GM12874 (cell line): ENCODE measurements around the gene KLHL25.

Experiments
- TF ChIP-seq, protein P1 (sequence below): IDR thresholded peaks from 2 replicates; pipeline ENCODE4 v1.5.1; 2011; ENCODE audit warnings: low read depth, mild to moderate bottlenecking, control low read depth, low read length, moderate library complexity; ENCODE audit not compliant: insufficient read depth

Gene KLHL25

DNA sequence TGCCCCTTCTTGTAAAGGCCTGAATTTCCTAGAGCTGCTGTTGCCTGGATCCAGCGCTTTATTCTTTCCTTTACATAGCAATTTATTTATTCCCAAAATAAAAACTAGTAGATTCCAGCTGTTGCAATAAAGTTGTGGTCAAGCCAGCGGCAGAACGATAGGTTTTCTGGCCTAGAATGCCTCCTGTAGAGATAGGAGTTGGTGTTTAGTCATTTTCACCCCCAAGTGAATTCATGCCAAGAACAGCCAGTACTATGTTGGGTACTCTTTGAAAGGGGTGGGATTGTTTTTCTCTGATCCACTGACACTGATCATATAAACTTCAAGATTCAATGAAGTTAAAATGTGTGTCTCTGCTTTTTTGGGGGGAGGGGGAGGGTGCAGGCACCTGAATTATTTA is 69.7 kb downstream of the KLHL25 start:
- TF ChIP-seq, protein P1, sequence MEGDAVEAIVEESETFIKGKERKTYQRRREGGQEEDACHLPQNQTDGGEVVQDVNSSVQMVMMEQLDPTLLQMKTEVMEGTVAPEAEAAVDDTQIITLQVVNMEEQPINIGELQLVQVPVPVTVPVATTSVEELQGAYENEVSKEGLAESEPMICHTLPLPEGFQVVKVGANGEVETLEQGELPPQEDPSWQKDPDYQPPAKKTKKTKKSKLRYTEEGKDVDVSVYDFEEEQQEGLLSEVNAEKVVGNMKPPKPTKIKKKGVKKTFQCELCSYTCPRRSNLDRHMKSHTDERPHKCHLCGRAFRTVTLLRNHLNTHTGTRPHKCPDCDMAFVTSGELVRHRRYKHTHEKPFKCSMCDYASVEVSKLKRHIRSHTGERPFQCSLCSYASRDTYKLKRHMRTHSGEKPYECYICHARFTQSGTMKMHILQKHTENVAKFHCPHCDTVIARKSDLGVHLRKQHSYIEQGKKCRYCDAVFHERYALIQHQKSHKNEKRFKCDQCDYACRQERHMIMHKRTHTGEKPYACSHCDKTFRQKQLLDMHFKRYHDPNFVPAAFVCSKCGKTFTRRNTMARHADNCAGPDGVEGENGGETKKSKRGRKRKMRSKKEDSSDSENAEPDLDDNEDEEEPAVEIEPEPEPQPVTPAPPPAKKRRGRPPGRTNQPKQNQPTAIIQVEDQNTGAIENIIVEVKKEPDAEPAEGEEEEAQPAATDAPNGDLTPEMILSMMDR: no peak

DNA sequence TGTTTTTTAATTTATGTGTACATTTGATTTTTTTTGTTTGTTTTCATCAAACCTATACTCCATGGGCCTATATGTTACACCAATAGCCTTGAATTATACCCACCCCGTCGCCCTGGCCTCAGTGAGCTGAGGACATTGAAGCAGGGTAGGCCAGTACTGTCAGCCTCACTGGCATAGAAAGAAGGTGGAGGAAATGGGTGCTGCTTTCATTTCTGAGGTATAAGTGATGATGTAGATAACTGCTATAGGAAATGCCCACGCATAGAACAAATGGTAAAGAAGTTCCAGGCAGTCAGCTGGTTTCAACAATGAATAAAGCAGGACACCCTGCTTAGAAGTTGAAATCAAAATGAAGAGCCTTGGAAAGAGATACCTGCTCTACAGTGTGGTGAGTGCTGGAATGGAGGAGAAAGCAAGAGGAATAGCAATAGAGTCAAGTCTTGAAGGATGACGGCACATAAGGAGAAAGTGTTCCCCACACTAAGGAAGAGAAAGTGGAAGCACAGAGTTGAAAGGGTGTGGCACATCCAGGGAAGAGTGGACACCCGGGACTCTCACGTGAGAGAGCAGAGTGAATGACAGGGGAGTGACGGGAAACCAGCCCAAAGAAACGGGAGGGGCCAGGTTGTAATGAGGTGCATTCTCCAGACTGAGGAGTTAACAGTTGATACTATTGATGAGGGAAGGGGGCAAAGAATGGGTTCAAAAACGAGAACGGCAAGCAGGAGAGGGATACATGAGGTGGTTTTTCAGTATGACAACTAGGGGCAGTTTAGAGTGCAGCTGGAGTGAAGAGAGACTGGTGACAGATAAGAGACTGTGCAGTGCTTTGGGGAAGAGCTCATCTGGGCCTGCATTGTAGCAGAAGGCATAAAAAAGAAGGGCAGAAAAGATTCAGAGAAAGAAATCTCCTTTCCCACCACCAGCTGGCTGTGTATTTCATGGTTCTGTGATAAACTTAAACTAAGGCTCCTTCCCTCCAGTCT is 70.5 kb downstream of the KLHL25 start:
- TF ChIP-seq, protein P1: no peak

DNA sequence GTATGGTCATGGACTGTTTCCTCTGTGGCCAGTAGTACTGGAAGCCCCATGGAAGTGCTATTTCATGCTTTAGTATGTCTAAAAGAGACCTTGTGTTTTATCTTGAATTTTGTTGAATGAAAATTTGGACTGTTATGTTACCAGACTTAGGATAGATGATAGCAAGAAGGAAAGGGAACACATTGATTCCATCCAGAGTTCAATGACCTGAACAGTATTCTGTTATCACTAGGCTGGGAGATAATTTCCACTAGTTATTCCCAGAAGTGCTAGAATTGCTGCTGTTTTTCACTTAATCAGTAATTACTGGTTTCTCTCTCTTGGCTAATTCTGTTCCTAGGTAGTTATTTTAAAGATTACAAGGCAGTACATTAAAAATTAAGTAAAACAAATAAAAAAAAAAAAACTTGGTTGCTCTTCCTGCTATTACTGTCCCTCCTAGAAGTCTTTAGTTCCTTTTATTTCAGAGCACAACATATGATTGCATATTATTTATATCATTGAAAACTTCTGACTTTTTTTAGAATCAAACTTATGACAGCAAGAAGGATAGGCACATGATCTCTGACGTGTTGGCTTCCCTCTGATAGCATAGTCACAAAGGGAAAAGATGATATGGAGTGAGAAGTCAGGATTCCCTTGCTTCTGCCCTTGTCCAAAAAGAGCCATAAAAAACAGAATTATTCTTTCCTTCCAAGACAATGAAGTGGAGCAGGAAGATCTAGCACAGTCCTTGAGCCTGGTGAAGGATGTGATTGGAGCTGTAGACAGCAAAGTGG is 72.2 kb downstream of the KLHL25 start:
- TF ChIP-seq, protein P1: no peak

DNA sequence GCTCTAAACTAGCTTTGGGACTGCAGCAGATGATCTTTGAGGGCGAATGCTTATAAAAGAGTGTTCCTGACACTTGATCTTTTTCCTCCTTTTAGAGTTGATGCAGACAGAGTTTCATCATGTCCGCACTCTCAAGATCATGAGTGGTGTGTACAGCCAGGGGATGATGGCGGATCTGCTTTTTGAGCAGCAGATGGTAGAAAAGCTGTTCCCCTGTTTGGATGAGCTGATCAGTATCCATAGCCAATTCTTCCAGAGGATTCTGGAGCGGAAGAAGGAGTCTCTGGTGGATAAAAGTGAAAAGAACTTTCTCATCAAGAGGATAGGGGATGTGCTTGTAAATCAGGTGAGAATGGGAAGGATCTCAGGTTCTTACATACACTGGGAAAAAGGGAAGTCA is 75.7 kb downstream of the KLHL25 start:
- TF ChIP-seq, protein P1: no peak

DNA sequence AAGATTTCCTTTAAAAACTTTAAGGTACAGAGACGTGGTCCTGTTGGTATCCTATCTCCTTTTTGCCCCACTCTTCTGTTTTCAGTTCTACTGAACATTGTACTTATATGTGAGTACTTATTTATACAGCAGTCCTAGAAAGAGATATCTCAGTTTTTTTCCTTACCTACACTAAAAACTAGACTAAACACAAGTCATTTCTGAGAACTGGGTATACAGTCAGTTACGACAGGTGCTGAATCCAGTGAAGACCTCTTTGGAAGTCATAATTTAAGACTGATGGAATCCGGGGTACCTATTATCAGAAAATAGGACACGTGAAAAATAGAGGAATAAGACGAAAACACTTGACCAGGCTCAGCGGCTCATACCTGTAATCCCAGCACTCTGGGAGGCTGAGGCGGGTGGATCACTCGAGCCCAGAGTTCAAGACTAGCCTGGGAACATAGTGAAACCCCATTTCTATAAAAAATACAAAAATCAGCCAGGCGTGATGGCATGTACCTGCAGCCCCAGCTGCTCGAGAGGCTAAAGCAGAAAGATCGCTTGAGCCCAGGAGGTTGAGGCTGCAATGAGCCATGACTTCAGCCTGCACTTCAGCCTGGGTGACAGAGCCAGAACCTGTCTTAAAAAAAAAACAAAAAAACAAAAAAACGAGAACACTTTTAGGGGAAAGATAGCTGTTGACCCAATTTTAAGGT is 76.3 kb downstream of the KLHL25 start:
- TF ChIP-seq, protein P1: no peak

DNA sequence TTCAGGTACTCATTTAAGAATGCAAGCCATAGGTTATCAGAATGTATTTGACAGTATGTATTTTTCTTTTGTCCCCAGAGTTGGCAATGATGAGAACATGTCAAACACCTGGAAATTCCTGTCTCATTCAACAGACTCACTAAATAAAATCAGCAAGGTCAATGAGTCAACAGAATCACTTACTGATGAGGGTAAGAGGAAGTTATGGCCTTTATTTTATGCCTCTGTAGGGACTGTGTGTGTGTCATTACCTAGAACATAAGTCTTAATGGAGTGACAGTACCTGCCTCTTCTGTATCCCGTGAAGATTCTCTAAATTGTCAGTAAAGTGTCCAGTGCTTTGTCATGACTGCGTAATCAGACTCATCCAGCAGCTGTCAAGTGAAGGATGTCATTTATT is 77.5 kb downstream of the KLHL25 start:
- TF ChIP-seq, protein P1: no peak

DNA sequence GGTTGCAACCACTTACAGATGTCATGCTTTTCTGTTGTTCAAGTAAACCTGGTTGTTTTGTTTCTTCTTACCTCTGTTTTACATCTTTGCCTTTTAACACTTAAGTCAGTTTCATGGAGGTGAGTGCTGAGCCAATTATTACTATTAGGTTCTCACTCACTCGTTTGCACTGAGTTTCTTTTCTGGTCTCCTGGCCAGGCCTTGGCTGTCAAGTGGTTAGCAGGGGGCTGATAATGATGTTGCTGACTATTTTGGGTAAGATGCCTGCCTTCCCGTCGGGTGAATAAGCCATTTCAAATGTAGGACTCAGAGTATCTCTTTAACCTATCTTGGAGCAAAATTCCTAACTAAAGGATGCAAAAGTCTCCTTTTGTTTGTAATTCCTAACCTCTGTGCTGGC is 78.5 kb downstream of the KLHL25 start:
- TF ChIP-seq, protein P1: no peak
